AG04450 (cell line): ENCODE measurements around the gene ABLIM1. TPM values are rescaled to one million over a fixed set of nuclear protein-coding genes. Genes with fewer than 3 reads are reported as not detected.

Experiments used
- CTCF ChIA-PET: fragments of 300-600, 350-600 bp; formaldehyde crosslinking; extraction: SDS; loops from one replicate; lab custom pipeline; 2022; ENCODE audit warnings: antibody characterized with exemption, inconsistent platforms; lab: Charles Lee
- POLR2A ChIA-PET: fragments of 350-600 bp; formaldehyde crosslinking; extraction: SDS; loops from one replicate; lab custom pipeline; 2021; ENCODE audit warnings: antibody characterized with exemption, inconsistent platforms; lab: Yijun Ruan, JAX
- DNase-seq: peaks from one replicate; pipeline ENCODE4 v3.0.0-alpha.2; 2011; ENCODE audit warnings: low read depth, low spot score
- H3K27ac ChIP-seq: one replicate; pipeline ENCODE4 v1.5.1; 2012; ENCODE audit warnings: low read depth, low read length, control low read depth
- H3K27me3 ChIP-seq: one replicate; pipeline ENCODE4 v1.6.0; 2012; ENCODE audit warnings: low read length; ENCODE audit not compliant: control insufficient read depth, insufficient read depth
- H3K4me3 ChIP-seq: 2 replicates; pipeline ENCODE4 v1.5.1; 2011; ENCODE audit warnings: mild to moderate bottlenecking, low read depth, low read length, control low read depth
- H3K9me3 ChIP-seq: 2 replicates; pipeline ENCODE4 v1.5.1; 2012; ENCODE audit warnings: low read length; ENCODE audit not compliant: control insufficient read depth, insufficient read depth
- polyA plus RNA-seq: library from polyadenylated mRNA; depleted of rRNA; stranded (reverse); fragments of >200 nt; gene quantifications from 2 replicates; pipeline ENCODE4 v1.2.3, GENCODE V29; 2011
- TF ChIP-seq, protein P1 (sequence below): IDR thresholded peaks from 2 replicates; pipeline ENCODE4 v1.5.1; 2011; ENCODE audit warnings: low read depth, low read length, control low read depth, inconsistent platforms

ABLIM1 gene
- polyA plus RNA-seq, 1 experiment: 6.4 TPM

DNA sequence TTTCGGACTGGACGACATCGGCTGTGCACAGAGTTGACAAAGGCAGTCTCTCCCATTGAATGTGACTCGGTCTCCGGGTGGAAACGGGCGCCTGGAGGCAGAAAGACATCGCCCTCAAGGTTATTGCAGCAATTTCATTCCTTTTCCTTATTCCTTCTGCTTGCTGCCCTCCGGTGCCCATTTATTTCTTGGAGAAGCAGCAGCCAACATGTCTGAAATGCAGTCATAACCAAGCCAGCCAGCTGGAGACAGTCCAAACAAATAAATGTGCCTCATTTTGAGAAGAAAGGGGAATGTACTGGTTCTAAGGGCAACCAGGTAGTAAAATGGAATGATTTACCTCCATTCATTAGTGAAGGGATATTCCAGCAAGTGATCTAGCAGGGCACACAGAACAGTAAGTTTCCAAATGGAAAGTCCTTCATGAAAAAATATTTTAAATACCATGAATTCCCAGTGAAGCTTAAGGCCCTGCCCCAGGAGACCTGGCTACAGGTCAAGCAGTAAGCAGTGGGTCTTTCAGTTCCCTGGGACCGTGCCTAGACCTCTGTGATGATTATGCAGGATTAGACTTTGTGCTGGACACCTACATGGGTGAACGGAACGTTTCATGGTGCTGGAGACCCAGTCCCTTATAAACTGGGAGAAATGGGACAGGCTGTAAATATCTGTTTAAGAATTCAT, 86.6 kb downstream of the ABLIM1 start:
- CTCF ChIA-PET: no interaction called here

GRCh38 chr10:114566064-114566463, 92.0 kb downstream of the ABLIM1 start:
- Histone ChIP-seq H3K4me3 (no peak overlapping the region), H3K9me3 (no peaks in the 10 kb centered on the region), H3K27me3 (no peaks in the 10 kb centered on the region), H3K27ac (no peak overlapping the region)
- DNase-seq: no peak
- POLR2A ChIA-PET: no interaction called here
- TF ChIP-seq, protein P1, sequence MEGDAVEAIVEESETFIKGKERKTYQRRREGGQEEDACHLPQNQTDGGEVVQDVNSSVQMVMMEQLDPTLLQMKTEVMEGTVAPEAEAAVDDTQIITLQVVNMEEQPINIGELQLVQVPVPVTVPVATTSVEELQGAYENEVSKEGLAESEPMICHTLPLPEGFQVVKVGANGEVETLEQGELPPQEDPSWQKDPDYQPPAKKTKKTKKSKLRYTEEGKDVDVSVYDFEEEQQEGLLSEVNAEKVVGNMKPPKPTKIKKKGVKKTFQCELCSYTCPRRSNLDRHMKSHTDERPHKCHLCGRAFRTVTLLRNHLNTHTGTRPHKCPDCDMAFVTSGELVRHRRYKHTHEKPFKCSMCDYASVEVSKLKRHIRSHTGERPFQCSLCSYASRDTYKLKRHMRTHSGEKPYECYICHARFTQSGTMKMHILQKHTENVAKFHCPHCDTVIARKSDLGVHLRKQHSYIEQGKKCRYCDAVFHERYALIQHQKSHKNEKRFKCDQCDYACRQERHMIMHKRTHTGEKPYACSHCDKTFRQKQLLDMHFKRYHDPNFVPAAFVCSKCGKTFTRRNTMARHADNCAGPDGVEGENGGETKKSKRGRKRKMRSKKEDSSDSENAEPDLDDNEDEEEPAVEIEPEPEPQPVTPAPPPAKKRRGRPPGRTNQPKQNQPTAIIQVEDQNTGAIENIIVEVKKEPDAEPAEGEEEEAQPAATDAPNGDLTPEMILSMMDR: no peak
- CTCF ChIA-PET: no interaction called here

More for the DNA sequence above, 86.6 kb downstream of the ABLIM1 start:
- H3K4me3 ChIP-seq: no peak overlapping the region
- no peak overlapping the region for H3K27ac ChIP-seq
- H3K9me3 ChIP-seq: no peaks in the 10 kb centered on the region
- POLR2A ChIA-PET: no interaction called here
- no peak for DNase-seq
- no peaks in the 10 kb centered on the region for H3K27me3 ChIP-seq
- TF ChIP-seq, protein P1: no peak

- no peak for DNase-seq
- CTCF ChIA-PET: no interaction called here
- TF ChIP-seq, protein P1: no peak
- H3K27me3 ChIP-seq: no peaks in the 10 kb centered on the region
- H3K9me3 ChIP-seq: no peaks in the 10 kb centered on the region
- no peak overlapping the region for H3K27ac ChIP-seq
- no peak overlapping the region for H3K4me3 ChIP-seq
- POLR2A ChIA-PET: no interaction called here
Measured at GRCh38 chr10:114565066-114565465, 93.0 kb downstream of the ABLIM1 start.

DNA sequence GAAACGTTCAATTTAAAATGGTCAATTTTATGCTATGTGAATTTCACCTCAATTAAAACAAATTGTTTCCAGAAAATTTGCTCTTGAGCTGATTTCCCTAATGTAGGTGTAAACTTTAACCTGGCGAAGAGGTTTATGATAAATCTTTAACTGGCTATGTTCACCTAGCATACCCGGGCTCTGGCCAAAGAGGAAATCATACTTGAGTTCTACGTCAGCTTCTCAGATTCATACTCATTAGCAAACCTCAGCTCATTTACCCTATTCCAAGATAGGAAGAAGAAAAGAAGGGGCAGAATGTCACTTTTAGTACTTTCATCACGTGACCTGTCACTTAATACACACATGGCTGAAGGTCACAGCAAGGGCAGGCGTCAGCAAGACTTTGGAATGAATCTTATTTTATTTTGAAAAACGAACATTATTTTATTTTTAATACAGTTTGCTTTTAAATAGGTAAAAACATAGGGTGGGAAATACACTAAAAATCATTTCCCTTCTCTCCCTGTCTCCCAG, 97.0 kb downstream of the ABLIM1 start:
- no peak for DNase-seq
- no peaks in the 10 kb centered on the region for H3K27me3 ChIP-seq
- H3K27ac ChIP-seq: no peak overlapping the region
- TF ChIP-seq, protein P1: no peak
- ChIA-PET CTCF (interaction anchor here (1.1 kb wide), 1 partner anchor 133 kb away, joined by 3 read pairs; no protein-coding TSS in a partner anchor), POLR2A (no interaction called here)
- no peak overlapping the region for H3K4me3 ChIP-seq
- peaks cover 6% of the 10 kb centered on the region; the same call in 1 of the 2 replicates for H3K9me3 ChIP-seq

- TF ChIP-seq, protein P1: no peak
- H3K27ac ChIP-seq: no peak overlapping the region
- H3K9me3 ChIP-seq: peaks cover 6% of the 10 kb centered on the region; the same call in 1 of the 2 replicates
- ChIA-PET CTCF (no interaction called here), POLR2A (no interaction called here)
- DNase-seq: no peak
- no peak overlapping the region for H3K4me3 ChIP-seq
- H3K27me3 ChIP-seq: no peaks in the 10 kb centered on the region
Measured at GRCh38 chr10:114560144-114560543, 97.9 kb downstream of the ABLIM1 start.
